ENCODE results near the gene LY9. TPM values are rescaled to one million over a fixed set of nuclear protein-coding genes. Genes with fewer than 3 reads are reported as not detected.

LY9 gene
- total RNA-seq, 4 donors from 2014 or later: 0.23 to 1.6 (median 0.84) TPM

DNA sequence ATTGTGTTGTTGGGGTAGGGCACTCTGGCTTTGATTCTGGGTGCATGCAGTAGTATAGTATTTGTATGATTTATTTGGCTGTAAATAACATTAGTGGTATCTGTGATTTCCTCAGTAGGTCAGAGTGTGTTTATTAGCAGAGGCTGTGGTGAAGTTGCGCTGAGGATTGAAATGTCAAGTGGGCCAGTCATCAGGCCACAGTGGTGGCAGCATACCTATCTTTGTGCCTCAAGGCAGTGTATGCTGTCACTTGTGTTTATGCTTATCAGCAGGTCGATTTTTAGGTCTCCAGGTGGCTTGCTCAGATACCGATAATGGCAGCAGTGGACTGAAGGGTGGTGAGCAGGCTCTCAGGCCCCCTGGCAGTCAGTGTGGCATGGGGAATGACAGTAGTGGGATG lies 11.3 kb downstream of the LY9 start:
- intact Hi-C loops (cut with DNase I; ENCODE audit: low total_unique reads): no loop called here
- no peak overlapping the region for H3K4me3 ChIP-seq (ENCODE audit: low read depth, poor library complexity, severe bottlenecking)
- no peak for TF ChIP-seq POLR2A (IDR thresholded peaks at IDR 0.05)
- TF ChIP-seq, protein P1, sequence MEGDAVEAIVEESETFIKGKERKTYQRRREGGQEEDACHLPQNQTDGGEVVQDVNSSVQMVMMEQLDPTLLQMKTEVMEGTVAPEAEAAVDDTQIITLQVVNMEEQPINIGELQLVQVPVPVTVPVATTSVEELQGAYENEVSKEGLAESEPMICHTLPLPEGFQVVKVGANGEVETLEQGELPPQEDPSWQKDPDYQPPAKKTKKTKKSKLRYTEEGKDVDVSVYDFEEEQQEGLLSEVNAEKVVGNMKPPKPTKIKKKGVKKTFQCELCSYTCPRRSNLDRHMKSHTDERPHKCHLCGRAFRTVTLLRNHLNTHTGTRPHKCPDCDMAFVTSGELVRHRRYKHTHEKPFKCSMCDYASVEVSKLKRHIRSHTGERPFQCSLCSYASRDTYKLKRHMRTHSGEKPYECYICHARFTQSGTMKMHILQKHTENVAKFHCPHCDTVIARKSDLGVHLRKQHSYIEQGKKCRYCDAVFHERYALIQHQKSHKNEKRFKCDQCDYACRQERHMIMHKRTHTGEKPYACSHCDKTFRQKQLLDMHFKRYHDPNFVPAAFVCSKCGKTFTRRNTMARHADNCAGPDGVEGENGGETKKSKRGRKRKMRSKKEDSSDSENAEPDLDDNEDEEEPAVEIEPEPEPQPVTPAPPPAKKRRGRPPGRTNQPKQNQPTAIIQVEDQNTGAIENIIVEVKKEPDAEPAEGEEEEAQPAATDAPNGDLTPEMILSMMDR (IDR thresholded peaks at IDR 0.05): no peak
- 74 to 79% methylated on average over 3 of the region's 3 CpGs for WGBS, 2 donors
- no peak for DNase-seq (ENCODE audit: low spot score in 2 of 2)

DNA sequence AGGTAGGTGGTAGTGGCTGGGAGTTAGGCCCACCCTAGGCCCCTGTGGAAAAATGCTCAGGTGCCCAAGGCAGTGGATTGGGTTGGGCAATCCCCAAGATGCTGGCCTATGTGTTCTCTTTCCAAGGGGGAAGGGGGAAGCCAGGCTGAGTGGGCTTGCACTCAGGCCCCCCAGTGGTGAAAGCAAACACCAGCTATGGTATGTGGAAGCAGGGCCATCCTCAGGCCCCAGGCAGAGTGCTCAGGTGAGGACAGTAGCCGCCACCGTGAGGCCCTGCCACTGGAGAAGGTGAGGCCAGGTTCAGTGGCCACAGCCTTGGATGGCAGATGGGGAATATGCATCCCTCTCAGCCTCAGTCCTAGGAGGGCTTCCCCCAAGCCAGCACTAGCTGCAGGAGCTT lies 11.8 kb downstream of the LY9 start:
- 92 to 100% methylated on average over 2 of the region's 2 CpGs for WGBS, 2 donors
- TF ChIP-seq, protein P1 (IDR thresholded peaks at IDR 0.05): no peak
- no peak for TF ChIP-seq POLR2A (IDR thresholded peaks at IDR 0.05)
- no peak for DNase-seq (ENCODE audit: low spot score in 2 of 2)
- H3K4me3 ChIP-seq (ENCODE audit: low read depth, poor library complexity, severe bottlenecking): no peak overlapping the region
- intact Hi-C loops (cut with DNase I; ENCODE audit: low total_unique reads): no loop called here

DNA sequence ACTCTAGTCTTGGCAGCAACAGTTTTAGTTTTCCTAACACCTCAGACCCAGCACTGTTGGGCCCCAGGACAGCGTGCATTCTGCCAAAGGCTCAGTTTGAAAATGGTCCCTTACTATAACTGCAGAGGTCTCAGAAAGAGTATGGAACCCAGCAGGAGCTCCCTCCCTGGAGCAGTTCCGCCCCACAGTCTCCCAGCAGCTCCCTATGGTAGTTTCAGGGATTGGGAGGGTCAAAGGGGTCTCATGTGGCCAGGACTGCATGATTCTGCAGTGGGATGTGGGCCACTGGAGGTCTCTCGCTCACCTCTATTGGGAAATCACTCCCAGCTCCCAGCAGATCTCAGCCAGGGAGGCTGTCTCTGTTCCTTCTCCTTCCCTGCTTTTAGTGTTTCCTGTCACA lies 12.3 kb downstream of the LY9 start:
- WGBS, 2 donors: 86 to 93% methylated on average over 3 of the region's 3 CpGs
- TF ChIP-seq, protein P1 (IDR thresholded peaks at IDR 0.05): no peak
- no peak for TF ChIP-seq POLR2A (IDR thresholded peaks at IDR 0.05)
- intact Hi-C loops (cut with DNase I; ENCODE audit: low total_unique reads): no loop called here
- H3K4me3 ChIP-seq (ENCODE audit: low read depth, poor library complexity, severe bottlenecking): no peak overlapping the region
- no peak for DNase-seq (ENCODE audit: low spot score in 2 of 2)

DNA sequence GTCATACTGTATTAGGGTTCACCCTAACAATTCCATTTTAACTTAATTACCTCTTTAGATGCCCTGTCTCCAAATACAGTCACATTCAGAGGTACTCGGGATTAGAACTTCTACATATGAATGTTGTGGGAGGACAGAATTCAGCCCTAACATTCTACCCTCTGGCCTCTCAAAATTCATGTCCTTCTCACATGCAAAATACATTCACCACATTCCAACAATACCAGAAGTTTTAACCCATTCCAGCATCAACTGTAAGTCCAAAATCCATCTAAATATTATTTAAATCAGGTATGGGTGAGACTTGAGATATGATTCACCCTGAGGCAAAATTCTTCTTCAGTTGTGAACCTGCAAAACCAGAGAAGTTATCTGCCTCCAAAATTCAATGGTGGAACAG lies 14.5 kb downstream of the LY9 start:
- intact Hi-C loops (cut with DNase I; ENCODE audit: low total_unique reads): no loop called here
- no peak overlapping the region for H3K4me3 ChIP-seq (ENCODE audit: low read depth, poor library complexity, severe bottlenecking)
- 42% methylated on average over 1 of the region's 1 CpG for WGBS, 2 donors
- no peak for DNase-seq (ENCODE audit: low spot score in 2 of 2)
- TF ChIP-seq, protein P1 (IDR thresholded peaks at IDR 0.05): no peak
- TF ChIP-seq POLR2A (IDR thresholded peaks at IDR 0.05): no peak

DNA sequence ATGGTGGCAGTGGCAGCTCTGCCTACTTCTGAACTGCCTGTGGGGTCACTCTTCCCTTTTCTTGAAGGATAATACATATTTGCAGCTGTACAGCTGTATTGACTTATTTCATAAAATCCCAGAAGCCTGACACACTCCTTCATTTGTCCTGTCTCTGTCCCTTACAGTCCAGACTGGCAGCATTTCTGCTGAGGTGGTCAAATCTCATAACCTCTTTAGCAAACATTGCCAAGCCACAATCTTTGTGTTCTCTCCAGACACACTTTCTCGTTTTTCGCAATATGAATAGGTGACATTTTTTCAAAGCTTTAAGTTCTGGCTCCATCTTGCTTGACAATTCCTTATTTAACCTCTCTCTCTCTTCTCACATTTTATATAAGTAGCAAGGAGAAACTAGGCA lies 15.2 kb downstream of the LY9 start:
- intact Hi-C loops (cut with DNase I; ENCODE audit: low total_unique reads): no loop called here

GRCh38 chr1:160813215-160813614 lies 17.2 kb downstream of the LY9 start:
- no peak overlapping the region for H3K4me3 ChIP-seq (ENCODE audit: low read depth, poor library complexity, severe bottlenecking)
- intact Hi-C loops (cut with DNase I; ENCODE audit: low total_unique reads): no loop called here
- TF ChIP-seq, protein P1 (IDR thresholded peaks at IDR 0.05): no peak
- no peak for DNase-seq (ENCODE audit: low spot score in 2 of 2)
- 69 to 84% methylated on average over 7 of the region's 7 CpGs for WGBS, 2 donors

More for the DNA sequence above, 15.2 kb downstream of the LY9 start:
- H3K4me3 ChIP-seq (ENCODE audit: low read depth, poor library complexity, severe bottlenecking): no peak overlapping the region
- 83 to 84% methylated on average over 2 of the region's 2 CpGs for WGBS, 2 donors
- no peak for TF ChIP-seq POLR2A (IDR thresholded peaks at IDR 0.05)
- TF ChIP-seq, protein P1 (IDR thresholded peaks at IDR 0.05): no peak
- DNase-seq (ENCODE audit: low spot score in 2 of 2): no peak

Measured in lower leg skin (tissue), 4 donors.